ENCODE results near the gene CPNE2.

The CPNE2 gene

DNA sequence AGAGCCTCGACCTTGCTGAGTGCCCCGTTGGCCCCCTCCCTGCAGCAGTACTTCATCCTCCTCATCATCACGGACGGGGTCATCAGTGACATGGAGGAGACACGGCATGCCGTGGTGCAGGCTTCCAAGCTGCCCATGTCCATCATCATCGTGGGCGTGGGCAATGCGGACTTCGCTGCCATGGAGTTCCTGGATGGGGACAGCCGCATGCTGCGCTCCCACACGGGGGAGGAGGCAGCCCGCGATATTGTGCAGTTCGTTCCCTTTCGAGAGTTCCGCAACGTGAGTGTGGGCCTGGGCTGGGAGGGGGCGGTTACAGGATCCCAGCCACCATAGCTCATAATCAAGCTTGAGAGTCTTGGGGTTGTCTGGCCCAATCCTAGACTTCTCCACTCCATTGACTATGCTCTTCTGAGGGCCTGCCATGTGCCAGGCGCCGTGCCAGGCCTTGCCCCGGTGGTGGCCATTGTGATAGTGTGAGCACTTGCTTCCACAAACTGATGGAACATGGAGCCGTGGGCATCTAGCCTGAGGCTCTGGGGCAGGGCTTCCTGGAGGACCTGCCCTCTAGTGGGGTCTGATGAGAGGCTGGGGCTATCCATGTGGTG lies 53.8 kb downstream of the CPNE2 start:
- Histone ChIP-seq H3K27me3 (ENCODE audit: control insufficient read depth, insufficient read depth, low read length) (no peaks in the 10 kb centered on the region), H3K9me3 (ENCODE audit: control insufficient read depth, low read length) (no peaks in the 10 kb centered on the region), H3K36me3 (ENCODE audit: control insufficient read depth, insufficient read depth, low read length) (no peaks in the 10 kb centered on the region), H3K4me3 (ENCODE audit: low read depth, low read length) (no peak overlapping the region), H3K79me2 (no peaks in the 10 kb centered on the region), H2AFZ (no peak overlapping the region), H3K4me2 (ENCODE audit: low read length) (no peak overlapping the region), H3K4me1 (no peaks in the 10 kb centered on the region), H3K27ac (no peak overlapping the region), H3K9ac (no peak overlapping the region)
- TF ChIP-seq CTCF (IDR thresholded peaks at IDR 0.05), result no peak

GRCh38 chr16:57146735-57147134 lies 54.4 kb downstream of the CPNE2 start:
- Histone ChIP-seq H2AFZ (no peak overlapping the region), H3K27me3 (ENCODE audit: control insufficient read depth, insufficient read depth, low read length) (no peaks in the 10 kb centered on the region), H3K4me1 (no peaks in the 10 kb centered on the region), H3K27ac (no peak overlapping the region), H3K36me3 (ENCODE audit: control insufficient read depth, insufficient read depth, low read length) (no peaks in the 10 kb centered on the region), H3K79me2 (no peaks in the 10 kb centered on the region), H3K4me3 (ENCODE audit: low read depth, low read length) (no peak overlapping the region), H3K4me2 (ENCODE audit: low read length) (no peak overlapping the region), H3K9me3 (ENCODE audit: control insufficient read depth, low read length) (no peaks in the 10 kb centered on the region), H3K9ac (no peak overlapping the region)
- no peak for TF ChIP-seq CTCF (IDR thresholded peaks at IDR 0.05)

- Histone ChIP-seq H3K27me3 (ENCODE audit: control insufficient read depth, insufficient read depth, low read length) (no peaks in the 10 kb centered on the region), H2AFZ (no peak overlapping the region), H3K9me3 (ENCODE audit: control insufficient read depth, low read length) (no peaks in the 10 kb centered on the region), H3K4me2 (ENCODE audit: low read length) (no peak overlapping the region), H3K4me3 (ENCODE audit: low read depth, low read length) (no peak overlapping the region), H3K79me2 (no peaks in the 10 kb centered on the region), H3K9ac (no peak overlapping the region), H3K36me3 (ENCODE audit: control insufficient read depth, insufficient read depth, low read length) (no peaks in the 10 kb centered on the region), H3K4me1 (no peaks in the 10 kb centered on the region), H3K27ac (peak overlapping the region; percentile 6)
- TF ChIP-seq CTCF (IDR thresholded peaks at IDR 0.05), result no peak
These were observed 55.2 kb downstream of the CPNE2 start for GRCh38 chr16:57147381-57148221.

- Histone ChIP-seq H3K27me3 (ENCODE audit: control insufficient read depth, insufficient read depth, low read length) (no peaks in the 10 kb centered on the region), H3K9ac (no peak overlapping the region), H3K4me1 (no peaks in the 10 kb centered on the region), H3K4me3 (ENCODE audit: low read depth, low read length) (no peak overlapping the region), H3K9me3 (ENCODE audit: control insufficient read depth, low read length) (no peaks in the 10 kb centered on the region), H3K4me2 (ENCODE audit: low read length) (no peak overlapping the region), H3K27ac (peak overlapping the region; percentile 47), H3K36me3 (ENCODE audit: control insufficient read depth, insufficient read depth, low read length) (no peaks in the 10 kb centered on the region), H2AFZ (no peak overlapping the region), H3K79me2 (no peaks in the 10 kb centered on the region)
- TF ChIP-seq CTCF (IDR thresholded peaks at IDR 0.05), result no peak
These were observed 56.1 kb downstream of the CPNE2 start for GRCh38 chr16:57148481-57148880.

All from parathyroid adenoma (tissue), 2 donors.